Duodenal mucosa (tissue), 2 donors: ENCODE results near the gene SOWAHA.

Source experiments
- H3K27ac ChIP-seq: one replicate; pipeline ENCODE4 v1.7.0; 2013; ENCODE audit warnings: low read depth, low read length
- H3K27me3 ChIP-seq, 2 donors: one replicate each; pipeline ENCODE4 v1.7.0; 2013; ENCODE audit warnings: low read length in 2 of 2, control low read depth in 1 of 2; ENCODE audit not compliant: insufficient read depth in 2 of 2, control insufficient read depth in 1 of 2
- H3K36me3 ChIP-seq, 2 donors: one replicate each; pipeline ENCODE4 v1.7.0; 2013; ENCODE audit warnings: low read length in 2 of 2, control low read depth in 1 of 2; ENCODE audit not compliant: insufficient read depth in 2 of 2, control insufficient read depth in 1 of 2
- H3K4me1 ChIP-seq, 2 donors: one replicate each; pipeline ENCODE4 v1.7.0; 2013; ENCODE audit warnings: low read length in 2 of 2, control low read depth in 1 of 2; ENCODE audit not compliant: insufficient read depth in 2 of 2, control insufficient read depth in 1 of 2
- H3K4me3 ChIP-seq, 2 donors: one replicate each; pipeline ENCODE4 v1.7.0; 2013; ENCODE audit warnings: low read length in 2 of 2, low read depth in 1 of 2
- H3K9ac ChIP-seq, 2 donors: one replicate each; pipeline ENCODE4 v1.7.0; 2013; ENCODE audit warnings: low read length in 2 of 2, low read depth in 1 of 2
- H3K9me3 ChIP-seq, 2 donors: one replicate each; pipeline ENCODE4 v1.7.0; 2013; ENCODE audit warnings: low read length in 2 of 2, control low read depth in 1 of 2; ENCODE audit not compliant: control insufficient read depth in 1 of 2

SOWAHA gene

DNA sequence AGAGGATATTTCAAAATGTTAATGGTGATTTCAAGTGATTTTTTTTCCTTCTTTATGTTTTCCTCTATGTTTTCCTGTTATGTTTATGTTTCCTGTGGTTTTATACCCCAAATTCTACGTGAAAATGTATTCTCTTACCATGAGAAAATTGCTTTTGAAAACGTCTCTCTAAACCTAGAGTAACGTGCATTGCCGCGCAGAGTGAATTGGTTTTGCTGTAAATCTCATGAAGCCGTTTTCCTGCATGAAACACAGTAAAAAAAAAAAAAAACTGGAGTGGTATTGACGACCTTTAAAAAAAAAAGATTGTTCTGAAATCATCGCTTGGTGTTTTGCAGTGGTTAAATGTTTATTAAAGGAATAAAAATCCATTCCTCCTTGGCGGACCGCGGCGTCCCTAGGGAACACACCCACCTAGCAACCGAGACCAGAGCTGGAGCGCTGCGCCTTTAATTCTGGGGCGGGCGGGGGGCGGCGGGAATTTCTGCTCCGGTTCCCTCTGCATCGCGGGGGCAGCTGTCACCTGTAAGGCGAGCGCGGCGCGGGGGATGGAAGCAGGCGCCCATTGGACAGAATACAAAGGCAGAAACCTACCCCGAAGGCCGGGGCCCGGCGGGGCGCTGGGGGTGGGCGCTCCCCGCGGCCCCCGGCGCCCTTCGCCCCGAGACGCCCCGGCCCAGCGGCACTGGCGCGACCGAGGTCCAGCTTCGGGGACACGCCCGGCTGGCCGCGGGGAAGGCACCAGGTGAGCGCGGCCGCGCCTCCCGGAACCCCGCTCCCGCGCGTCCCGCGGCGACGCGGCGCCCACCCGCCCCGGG is at the start of gene SOWAHA:
TSS of gene SOWAHA (plus strand) at position 522 of the 818 bp plus-strand sequence. CDS start 320 bp downstream, outside the sequence.
- H3K36me3 ChIP-seq: no peaks in the 10 kb centered on the region
- H3K4me3 ChIP-seq: peak within 1 kb of the TSS; percentile 65 to 76
- H3K9ac ChIP-seq: peak within 1 kb of the TSS; percentile 57 to 71
- H3K9me3 ChIP-seq: no peaks in the 10 kb centered on the region
- peaks cover 15 to 47% of the 10 kb centered on the region in 2 donors for H3K4me1 ChIP-seq
- H3K27ac ChIP-seq: peak within 1 kb of the TSS; percentile 77
- H3K27me3 ChIP-seq: peaks cover 5 to 8% of the 10 kb centered on the region in 2 donors

DNA sequence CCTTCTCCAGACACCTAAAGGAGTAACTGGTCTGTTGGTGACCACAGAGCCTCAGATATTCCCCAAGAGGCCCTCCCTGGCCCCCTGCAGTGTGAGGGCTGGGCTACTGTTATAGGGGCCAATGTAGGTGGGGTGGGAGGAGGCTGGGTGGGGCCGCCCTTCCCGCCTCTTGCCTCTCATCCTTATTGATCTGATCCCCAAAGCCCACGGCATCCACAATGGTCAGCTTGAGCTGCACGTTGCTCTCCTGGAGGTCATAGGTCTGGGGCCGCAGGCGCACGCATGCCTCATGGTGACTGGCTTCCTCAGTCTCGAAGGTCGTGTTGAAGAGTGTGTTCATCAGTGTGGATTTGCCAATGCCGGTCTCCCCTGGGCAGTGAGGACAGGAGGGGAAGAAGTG is 49.1 kb upstream of the SOWAHA start:
- H3K4me3 ChIP-seq: no peak overlapping the region
- H3K27me3 ChIP-seq: no peaks in the 10 kb centered on the region
- no peaks in the 10 kb centered on the region for H3K9me3 ChIP-seq
- no peak overlapping the region for H3K27ac ChIP-seq
- H3K36me3 ChIP-seq: peaks cover 30 to 57% of the 10 kb centered on the region in 2 donors
- H3K4me1 ChIP-seq: peaks cover 3 to 6% of the 10 kb centered on the region in 2 donors
- H3K9ac ChIP-seq: no peak overlapping the region

DNA sequence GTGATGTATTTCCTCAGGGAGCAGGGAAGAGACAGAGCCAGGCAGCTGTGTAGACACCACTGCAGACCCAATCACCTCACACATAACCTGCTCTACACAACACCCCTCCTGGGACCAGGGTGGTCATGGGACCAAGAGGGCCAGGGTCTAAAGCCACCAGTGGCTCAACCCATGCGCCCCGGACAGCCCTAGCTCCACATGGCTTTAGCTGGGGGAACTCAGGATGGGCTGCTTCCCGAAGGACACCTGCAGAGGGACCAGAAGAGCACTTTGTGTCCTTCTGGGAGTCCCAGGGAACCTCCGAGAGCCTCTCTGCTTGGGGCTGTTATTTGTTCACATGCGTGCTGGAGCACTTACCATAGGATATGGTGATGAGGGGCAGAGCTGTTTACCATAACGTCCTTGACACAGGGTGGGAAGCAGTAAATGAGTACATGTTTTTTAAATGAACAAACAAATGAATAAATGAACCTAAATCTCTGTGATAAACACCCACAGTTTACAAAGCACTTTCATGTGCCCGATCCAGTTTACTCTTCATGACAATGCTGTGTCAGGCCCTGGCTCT is 48.3 kb upstream of the SOWAHA start:
- no peak overlapping the region for H3K9ac ChIP-seq
- H3K27ac ChIP-seq: no peak overlapping the region
- H3K9me3 ChIP-seq: no peaks in the 10 kb centered on the region
- H3K27me3 ChIP-seq: no peaks in the 10 kb centered on the region
- peaks cover 28 to 52% of the 10 kb centered on the region in 2 donors for H3K36me3 ChIP-seq
- peaks cover 3 to 6% of the 10 kb centered on the region in 2 donors for H3K4me1 ChIP-seq
- no peak overlapping the region for H3K4me3 ChIP-seq

DNA sequence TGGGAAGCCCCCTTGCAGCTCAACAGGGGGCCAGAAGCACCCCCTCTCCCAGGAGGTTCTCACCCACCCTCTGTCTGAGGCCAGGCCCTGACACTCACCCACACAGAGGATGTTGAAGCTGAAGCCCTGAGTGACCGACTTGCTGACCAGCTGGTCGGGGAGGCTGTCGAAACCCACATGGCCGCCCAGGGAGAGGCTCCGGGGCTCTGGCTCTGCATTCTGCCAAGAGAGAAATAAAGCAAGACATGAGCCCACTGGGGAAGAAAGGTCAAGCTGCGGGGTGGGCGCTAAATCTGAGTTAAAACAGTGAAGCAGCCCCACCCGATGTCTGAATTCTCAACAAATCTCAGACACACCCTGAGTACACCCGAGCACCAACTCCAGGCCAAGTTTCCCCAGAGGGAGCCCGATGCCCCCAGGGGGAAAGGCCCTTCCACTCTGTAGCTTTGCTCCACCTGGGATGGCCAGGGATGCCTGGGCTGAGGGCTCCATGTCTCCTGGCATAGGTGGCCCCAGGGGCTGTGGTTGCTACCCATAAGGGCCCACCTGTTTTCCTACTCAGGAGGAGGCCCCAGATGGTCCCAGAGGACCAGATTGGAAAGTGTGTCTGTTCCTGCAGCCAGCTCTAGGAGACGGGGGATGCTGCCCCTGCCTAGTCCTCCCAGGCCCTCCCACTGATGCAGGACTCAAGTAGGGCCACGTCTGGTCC is 47.6 kb upstream of the SOWAHA start:
- Histone ChIP-seq H3K27ac (no peak overlapping the region), H3K4me1 (peaks cover 3 to 6% of the 10 kb centered on the region in 2 donors), H3K9me3 (no peaks in the 10 kb centered on the region)

DNA sequence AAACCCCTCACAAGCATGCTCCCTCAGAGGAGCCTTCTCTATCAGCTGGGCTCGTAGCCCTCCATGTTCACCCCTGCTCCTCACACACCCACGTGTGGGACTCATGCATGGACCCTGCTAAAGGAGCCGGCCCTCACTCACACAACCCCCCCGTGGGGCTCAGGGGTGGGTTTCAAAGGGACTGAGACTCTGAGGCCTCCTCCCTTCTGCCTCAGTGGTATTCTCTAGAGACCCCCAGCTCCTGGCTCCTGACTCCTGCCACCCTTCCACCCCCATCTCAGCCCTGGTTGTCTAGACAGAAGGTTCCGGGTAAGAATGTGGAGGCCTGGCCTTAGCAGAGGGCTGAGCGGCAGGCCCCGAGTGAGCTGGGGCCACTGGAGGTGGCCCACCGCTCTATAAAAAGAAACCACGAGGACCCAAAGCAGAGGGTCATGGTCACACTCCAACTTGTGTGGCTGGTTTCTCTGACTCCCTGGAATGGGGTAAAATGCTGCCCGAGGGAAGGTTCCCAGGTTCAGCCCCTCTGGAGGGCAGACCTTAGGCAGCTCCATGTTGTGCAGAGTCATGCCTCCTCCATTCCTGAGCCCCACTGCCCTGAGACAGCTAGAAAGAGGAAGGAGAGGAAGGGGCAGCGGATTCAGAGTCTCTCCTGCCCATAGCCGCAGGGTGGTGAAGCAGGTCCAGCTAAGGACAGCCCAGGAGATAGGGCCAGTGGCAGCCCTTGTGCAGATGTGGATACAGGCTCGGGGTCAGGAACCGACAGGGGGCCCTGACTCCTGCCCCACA is 46.9 kb upstream of the SOWAHA start:
- H3K27me3 ChIP-seq: no peaks in the 10 kb centered on the region
- peaks cover 25 to 38% of the 10 kb centered on the region in 2 donors for H3K36me3 ChIP-seq
- H3K4me1 ChIP-seq: peaks cover 3 to 6% of the 10 kb centered on the region in 2 donors
- H3K9me3 ChIP-seq: no peaks in the 10 kb centered on the region
- H3K9ac ChIP-seq: no peak overlapping the region
- no peak overlapping the region for H3K4me3 ChIP-seq
- no peak overlapping the region for H3K27ac ChIP-seq

More for the DNA sequence above, 47.6 kb upstream of the SOWAHA start:
- no peak overlapping the region for H3K9ac ChIP-seq
- H3K27me3 ChIP-seq: no peaks in the 10 kb centered on the region
- H3K36me3 ChIP-seq: peaks cover 25 to 45% of the 10 kb centered on the region in 2 donors
- no peak overlapping the region for H3K4me3 ChIP-seq

DNA sequence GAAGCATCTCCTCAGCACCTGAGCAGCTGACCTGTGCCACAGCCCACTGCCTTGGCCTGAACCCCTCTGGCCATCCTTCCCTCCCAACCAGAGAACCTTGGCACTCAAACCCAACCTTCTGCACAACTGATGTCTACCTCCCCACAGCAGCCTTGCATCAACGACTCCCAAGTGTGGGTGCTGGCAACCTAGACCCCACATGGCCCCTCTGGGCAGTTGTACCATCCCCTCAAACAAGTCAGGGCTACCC is 46.4 kb upstream of the SOWAHA start:
- Histone ChIP-seq H3K9me3 (no peaks in the 10 kb centered on the region), H3K27ac (no peak overlapping the region), H3K4me1 (peaks cover 3 to 6% of the 10 kb centered on the region in 2 donors)

DNA sequence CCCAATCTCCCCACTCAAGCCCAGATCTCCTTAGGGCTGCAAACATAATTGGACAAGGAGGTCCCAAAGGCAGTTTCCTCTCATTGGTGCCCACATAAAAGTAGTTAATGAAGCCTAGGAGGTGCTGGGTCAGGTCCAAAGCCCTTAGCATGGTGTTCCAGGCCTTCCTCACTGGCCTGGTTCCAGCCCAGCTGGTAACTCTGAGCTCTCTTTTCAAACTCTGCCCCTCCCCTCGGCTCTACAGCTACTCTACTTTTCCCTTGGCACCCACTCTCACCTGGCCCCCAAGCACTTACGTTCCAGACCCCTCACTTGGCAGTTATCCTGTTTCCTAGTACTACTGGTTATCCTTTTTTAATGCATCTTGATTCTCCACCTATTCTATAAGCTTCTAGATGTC is 46.0 kb upstream of the SOWAHA start:
- Histone ChIP-seq H3K4me1 (peaks cover 3 to 6% of the 10 kb centered on the region in 2 donors), H3K27me3 (no peaks in the 10 kb centered on the region), H3K4me3 (no peak overlapping the region), H3K9ac (no peak overlapping the region), H3K9me3 (no peaks in the 10 kb centered on the region), H3K27ac (no peak overlapping the region), H3K36me3 (peaks cover 26 to 29% of the 10 kb centered on the region in 2 donors)

More for the DNA sequence above, 46.4 kb upstream of the SOWAHA start:
- no peak overlapping the region for H3K4me3 ChIP-seq
- no peak overlapping the region for H3K9ac ChIP-seq
- H3K27me3 ChIP-seq: no peaks in the 10 kb centered on the region
- peaks cover 25 to 32% of the 10 kb centered on the region in 2 donors for H3K36me3 ChIP-seq

DNA sequence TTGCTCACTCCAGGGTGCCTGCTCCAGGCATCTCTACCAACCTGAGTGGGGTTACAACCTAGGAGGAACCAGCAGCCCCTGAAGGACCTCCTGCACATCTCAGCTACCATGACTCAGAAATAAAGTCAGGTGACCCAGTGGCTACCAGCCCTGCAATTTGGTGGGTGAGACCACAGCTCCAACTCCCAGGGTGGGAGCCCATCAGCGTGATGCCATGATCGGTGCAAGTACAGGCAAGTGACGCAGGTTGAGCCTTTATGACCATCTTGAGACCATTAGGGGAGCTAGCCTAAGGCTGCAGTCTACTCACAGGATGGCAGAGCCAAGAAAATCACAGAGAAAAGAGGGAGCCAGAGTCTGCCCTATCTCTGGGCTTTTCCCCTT is 44.6 kb upstream of the SOWAHA start:
- no peaks in the 10 kb centered on the region for H3K27me3 ChIP-seq
- peaks cover 14 to 16% of the 10 kb centered on the region in 2 donors for H3K36me3 ChIP-seq
- no peak overlapping the region for H3K4me3 ChIP-seq
- no peaks in the 10 kb centered on the region for H3K9me3 ChIP-seq
- no peak overlapping the region for H3K27ac ChIP-seq
- H3K9ac ChIP-seq: no peak overlapping the region
- peaks cover 3 to 6% of the 10 kb centered on the region in 2 donors for H3K4me1 ChIP-seq

DNA sequence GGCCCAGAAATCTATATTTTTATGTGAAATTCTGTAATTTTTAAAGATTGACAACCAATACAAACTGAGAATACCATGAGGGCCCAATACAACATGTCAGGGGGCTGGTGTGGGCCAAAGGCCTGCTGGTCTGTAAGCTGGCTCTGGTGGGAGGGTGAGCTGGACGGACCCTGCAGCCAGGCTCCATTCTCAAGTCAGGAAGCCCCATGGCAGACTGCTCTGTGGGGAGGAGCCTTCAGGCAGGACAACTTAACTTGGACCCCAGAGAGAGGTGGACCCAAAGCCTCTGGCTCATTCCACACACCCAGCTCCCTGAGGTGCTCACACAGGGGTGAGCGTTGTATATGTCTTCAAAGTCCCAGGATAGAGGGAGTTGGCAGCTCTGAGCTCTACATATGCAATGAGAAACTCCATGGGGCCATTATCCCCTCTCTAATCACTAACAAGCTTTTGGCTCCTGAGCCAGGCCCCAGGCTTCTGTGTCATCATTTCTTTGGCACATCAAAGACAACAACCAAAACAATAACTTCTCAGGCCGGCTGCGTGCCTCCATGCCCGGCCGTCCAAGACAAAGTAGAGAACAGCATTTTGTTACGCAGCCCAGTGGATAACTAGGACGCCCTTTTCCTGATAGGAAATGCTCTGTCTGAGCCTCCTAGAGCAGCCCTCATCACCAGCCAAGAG is 42.5 kb upstream of the SOWAHA start:
- no peak overlapping the region for H3K4me3 ChIP-seq
- no peaks in the 10 kb centered on the region for H3K9me3 ChIP-seq
- H3K36me3 ChIP-seq: peaks cover 0 to 3% of the 10 kb centered on the region in 2 donors
- H3K9ac ChIP-seq: no peak overlapping the region
- H3K27ac ChIP-seq: no peak overlapping the region
- H3K27me3 ChIP-seq: no peaks in the 10 kb centered on the region
- peaks cover 19 to 20% of the 10 kb centered on the region in 2 donors for H3K4me1 ChIP-seq
